ENCODE results near the gene TMEM40. TPM values are rescaled to one million over a fixed set of nuclear protein-coding genes. Genes with fewer than 3 reads are reported as not detected.

Gene TMEM40
- total RNA-seq, 1 donor from 2014 or later: not detected

DNA sequence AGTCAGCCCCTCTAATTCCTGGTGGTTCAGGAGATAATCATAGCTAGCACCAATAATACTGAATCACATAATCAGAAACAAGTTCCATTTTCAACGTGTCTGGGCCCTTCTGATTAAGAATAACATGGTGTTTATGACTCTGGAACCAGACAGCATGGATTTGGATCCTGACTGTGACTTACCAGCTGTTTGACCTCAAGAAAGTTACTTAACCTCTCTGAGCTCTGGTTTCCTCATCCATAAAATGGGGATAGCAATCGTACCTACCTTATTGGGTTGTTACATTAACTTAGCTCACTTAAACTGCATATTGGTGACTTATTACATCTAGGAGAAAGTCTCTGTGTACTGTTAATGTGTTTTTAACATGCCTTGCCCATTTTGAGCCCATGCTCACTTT is 10.7 kb upstream of the TMEM40 start:
- Mint-ChIP-seq H3K4me3 (ENCODE audit: low read depth) (no peak overlapping the region), H3K27me3 (peaks cover 11% of the 10 kb centered on the region), H3K27ac (no peak overlapping the region), H3K9me3 (ENCODE audit: low read depth) (no peaks in the 10 kb centered on the region), H3K36me3 (ENCODE audit: insufficient read depth) (no peaks in the 10 kb centered on the region), H3K4me1 (ENCODE audit: low read depth) (no peaks in the 10 kb centered on the region)
- no peak for TF ChIP-seq CTCF (IDR thresholded peaks at IDR 0.05; ENCODE audit: unreplicated experiment)
- DNase-seq (ENCODE audit: low spot score, unreplicated experiment): no peak

- DNase-seq (ENCODE audit: low spot score, unreplicated experiment): no peak
- no peaks in the 10 kb centered on the region for H3K36me3 Mint-ChIP-seq (ENCODE audit: insufficient read depth)
- no peak for TF ChIP-seq CTCF (IDR thresholded peaks at IDR 0.05; ENCODE audit: unreplicated experiment)
- no peak overlapping the region for H3K27ac Mint-ChIP-seq
- no peak overlapping the region for H3K4me3 Mint-ChIP-seq (ENCODE audit: low read depth)
- H3K27me3 Mint-ChIP-seq: peaks cover 8% of the 10 kb centered on the region
- no peaks in the 10 kb centered on the region for H3K9me3 Mint-ChIP-seq (ENCODE audit: low read depth)
- no peaks in the 10 kb centered on the region for H3K4me1 Mint-ChIP-seq (ENCODE audit: low read depth)
Observed at GRCh38 chr3:12768579-12769527, 9.8 kb upstream of the TMEM40 start.

DNA sequence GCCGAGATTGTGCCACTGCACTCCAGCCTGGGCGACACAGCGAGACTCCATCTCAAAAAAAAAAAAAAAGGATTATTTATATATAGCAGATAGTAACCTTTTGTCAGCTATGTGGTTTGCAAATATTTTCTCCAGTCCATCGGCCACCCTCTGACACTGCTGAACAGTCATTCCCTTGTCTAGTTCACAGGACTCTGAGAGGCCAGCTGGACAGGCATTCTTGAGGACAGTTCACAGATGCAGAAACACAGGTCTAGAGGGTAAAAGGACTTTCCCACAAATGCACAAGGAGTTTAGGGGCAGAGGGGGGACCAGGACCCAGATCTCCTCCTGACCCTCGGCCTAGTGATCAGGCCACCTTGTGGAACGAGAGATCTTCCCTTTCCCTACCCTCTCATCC is 7.5 kb upstream of the TMEM40 start:
- no peaks in the 10 kb centered on the region for H3K36me3 Mint-ChIP-seq (ENCODE audit: insufficient read depth)
- H3K27me3 Mint-ChIP-seq: peaks cover 5% of the 10 kb centered on the region
- H3K27ac Mint-ChIP-seq: no peak overlapping the region
- no peak overlapping the region for H3K4me3 Mint-ChIP-seq (ENCODE audit: low read depth)
- H3K4me1 Mint-ChIP-seq (ENCODE audit: low read depth): no peaks in the 10 kb centered on the region
- DNase-seq (ENCODE audit: low spot score, unreplicated experiment): no peak
- no peaks in the 10 kb centered on the region for H3K9me3 Mint-ChIP-seq (ENCODE audit: low read depth)
- no peak for TF ChIP-seq CTCF (IDR thresholded peaks at IDR 0.05; ENCODE audit: unreplicated experiment)

- Mint-ChIP-seq H3K27ac (no peak overlapping the region), H3K36me3 (ENCODE audit: insufficient read depth) (no peaks in the 10 kb centered on the region), H3K27me3 (peaks cover 5% of the 10 kb centered on the region), H3K9me3 (ENCODE audit: low read depth) (no peaks in the 10 kb centered on the region), H3K4me1 (ENCODE audit: low read depth) (peaks cover 11% of the 10 kb centered on the region), H3K4me3 (ENCODE audit: low read depth) (no peak overlapping the region)
- no peak for TF ChIP-seq CTCF (IDR thresholded peaks at IDR 0.05; ENCODE audit: unreplicated experiment)
- DNase-seq (ENCODE audit: low spot score, unreplicated experiment): no peak
Observed at GRCh38 chr3:12764171-12764776, 5.2 kb upstream of the TMEM40 start.

- DNase-seq (ENCODE audit: low spot score, unreplicated experiment): no peak
- Mint-ChIP-seq H3K27me3 (peaks cover 4% of the 10 kb centered on the region), H3K27ac (peak overlapping the region; percentile 80), H3K9me3 (ENCODE audit: low read depth) (no peaks in the 10 kb centered on the region), H3K4me3 (ENCODE audit: low read depth) (no peak overlapping the region), H3K4me1 (ENCODE audit: low read depth) (peaks cover 12% of the 10 kb centered on the region), H3K36me3 (ENCODE audit: insufficient read depth) (no peaks in the 10 kb centered on the region)
- TF ChIP-seq CTCF (IDR thresholded peaks at IDR 0.05; ENCODE audit: unreplicated experiment): no peak
Observed at GRCh38 chr3:12759693-12760565, 870 bp upstream of the TMEM40 start.
